HG03045 (cell line): Measurements from ENCODE around the gene ADAMTS2.
"Not testable (repeated sequence)": the region's sequence is repeated elsewhere in the genome, so short reads cannot be mapped to it uniquely, and the experiment has no call there.

ENCODE experiments used
- ATAC-seq: cut with Tn5 transposase; IDR thresholded peaks from one replicate; pipeline ENCODE4 v1.9.1; 2021; ENCODE audit warnings: mild to moderate bottlenecking, moderate library complexity; ENCODE audit not compliant: unreplicated experiment

ADAMTS2 gene

DNA sequence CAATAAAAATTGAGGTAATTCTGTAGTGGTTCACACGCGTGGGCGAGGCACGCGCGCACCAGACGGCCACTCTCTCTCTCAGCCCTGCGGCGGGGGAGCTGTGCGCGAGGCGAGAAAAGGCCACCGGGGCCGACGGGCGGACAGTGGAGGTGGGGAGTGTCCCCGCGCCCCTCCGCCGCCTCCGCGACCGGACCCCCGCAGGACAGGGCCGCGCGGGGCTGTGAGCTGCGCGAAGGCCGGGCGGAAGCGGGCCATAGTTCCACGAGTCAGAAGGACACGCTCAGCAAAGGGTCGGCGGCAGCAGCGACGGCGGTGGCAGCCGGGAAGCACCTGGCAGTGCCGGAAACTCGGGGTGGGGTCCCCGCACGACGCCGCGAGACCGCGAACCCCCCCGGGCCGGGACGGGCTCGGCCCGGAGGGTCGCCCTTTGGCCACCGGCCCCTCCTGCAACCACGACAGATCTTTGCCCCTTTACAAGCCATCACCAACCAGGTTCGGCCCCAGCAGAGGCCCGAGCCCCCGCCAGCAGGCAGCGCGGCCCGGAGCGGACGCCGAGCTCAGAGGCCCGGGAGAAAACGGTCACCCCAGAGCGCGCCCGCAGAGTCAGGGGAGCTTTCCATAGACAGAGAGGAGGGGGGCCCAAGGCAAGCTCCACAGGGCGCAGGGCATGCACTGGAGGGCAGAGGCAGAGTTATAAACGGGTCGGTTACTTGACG, 224.2 kb downstream of the ADAMTS2 start:
- ATAC-seq: no peak

DNA sequence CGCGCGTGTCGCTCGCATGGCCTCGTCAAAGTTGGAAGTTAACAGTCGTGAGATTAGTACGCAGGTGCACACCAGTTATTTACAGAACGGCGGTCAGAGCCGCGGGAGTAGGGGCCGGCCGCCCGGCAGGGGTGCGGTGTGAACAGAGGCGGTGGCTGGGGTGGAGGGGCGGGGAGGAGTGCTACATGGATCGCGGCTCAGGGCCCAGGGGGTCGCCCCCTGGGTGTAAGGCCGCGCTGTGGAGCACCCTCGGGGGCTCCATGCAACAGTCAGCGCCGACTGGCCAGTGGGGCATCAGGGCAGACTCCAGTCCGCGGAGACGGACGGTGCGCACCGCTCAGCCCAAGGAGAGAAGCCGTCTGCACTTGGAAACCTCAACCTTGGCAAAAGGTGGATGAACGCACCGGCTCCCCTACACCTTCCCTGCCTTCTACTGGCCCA, 224.8 kb downstream of the ADAMTS2 start:
- ATAC-seq: no peak

DNA sequence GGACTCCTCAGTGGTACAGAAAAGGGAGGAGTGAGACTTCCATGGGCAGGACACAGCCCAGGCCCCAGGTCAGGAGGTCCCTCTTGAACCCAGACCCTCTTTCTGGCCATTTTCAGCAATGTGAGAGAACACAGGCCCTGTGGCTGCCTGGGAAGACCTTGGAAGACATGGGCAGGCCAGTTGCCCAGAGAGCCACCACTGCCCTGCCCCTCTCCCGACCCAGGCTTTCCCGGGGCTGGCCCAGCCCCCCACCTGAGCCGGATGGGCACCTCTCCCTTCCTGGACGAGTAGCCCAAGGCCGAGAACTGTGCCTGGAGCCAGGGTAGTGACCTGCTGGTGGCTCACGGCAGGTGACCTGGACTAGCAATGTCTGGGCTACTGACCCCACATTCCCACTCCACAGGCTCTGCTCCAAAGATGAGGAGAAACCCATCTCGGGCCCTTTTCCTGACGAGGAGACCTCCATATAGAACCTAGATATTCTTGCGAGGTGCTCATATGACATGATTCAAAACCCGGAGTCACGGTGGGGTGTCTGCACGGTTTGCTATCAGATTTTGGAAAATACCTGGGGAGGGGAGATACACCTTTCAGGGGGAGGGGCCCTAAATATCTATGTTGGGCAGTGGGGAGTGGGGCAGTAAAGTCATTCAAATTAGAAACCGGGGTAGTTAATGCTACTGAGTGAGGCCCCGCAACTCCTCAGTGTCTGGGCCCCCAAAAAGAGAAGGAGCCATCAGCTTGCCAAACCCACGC, 225.7 kb downstream of the ADAMTS2 start:
- ATAC-seq: no peak

DNA sequence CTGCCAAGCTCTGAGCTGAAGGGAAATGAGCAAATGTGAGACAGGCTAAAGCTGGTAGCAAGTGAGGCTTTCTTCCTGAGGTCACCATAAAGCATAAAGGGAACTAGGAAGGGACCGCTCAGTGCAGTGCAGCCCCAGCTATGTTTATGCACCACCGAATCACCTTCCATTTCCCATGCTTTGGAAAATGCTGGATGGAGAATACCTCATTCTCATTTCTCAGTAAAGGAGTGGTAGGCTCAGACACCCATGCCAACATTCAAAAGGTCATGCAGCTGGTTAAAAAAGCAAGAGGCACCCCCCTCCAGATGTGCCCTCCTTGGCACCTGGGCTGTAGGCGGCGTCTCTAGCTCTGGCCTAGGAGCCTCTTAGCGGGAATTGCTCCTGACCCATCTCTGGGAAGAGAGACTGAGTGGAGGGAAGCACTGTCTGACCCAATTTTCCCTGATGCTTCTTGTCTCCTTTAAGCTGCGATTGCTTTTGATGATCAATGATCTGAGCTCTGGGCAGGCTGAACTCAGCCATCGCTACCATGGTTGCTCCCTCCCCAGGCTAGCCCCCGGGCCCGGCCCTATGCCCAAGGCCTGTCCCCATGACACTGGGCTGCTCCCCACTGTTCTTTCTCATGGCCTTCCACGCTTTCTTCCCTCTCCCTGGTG, 226.4 kb downstream of the ADAMTS2 start:
- ATAC-seq: no peak

DNA sequence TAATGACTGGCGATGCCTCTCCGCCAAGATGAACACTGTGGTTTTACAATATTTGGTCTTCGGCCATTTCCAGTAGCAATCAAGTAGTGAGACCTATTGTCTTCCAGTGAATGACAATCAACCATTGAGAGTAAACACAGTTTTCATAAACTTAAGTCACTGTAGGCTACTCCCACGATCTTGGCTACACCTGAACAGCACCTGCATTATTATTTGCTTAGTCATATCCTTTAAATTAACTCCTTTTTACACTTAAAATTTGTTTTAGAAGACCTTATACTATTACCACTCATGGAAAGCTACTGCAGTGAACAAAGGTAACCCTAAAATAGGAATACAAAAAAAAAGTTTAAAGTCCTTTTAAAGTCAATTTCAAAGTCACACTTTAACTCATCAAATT, 226.9 kb downstream of the ADAMTS2 start:
- ATAC-seq: no peak

DNA sequence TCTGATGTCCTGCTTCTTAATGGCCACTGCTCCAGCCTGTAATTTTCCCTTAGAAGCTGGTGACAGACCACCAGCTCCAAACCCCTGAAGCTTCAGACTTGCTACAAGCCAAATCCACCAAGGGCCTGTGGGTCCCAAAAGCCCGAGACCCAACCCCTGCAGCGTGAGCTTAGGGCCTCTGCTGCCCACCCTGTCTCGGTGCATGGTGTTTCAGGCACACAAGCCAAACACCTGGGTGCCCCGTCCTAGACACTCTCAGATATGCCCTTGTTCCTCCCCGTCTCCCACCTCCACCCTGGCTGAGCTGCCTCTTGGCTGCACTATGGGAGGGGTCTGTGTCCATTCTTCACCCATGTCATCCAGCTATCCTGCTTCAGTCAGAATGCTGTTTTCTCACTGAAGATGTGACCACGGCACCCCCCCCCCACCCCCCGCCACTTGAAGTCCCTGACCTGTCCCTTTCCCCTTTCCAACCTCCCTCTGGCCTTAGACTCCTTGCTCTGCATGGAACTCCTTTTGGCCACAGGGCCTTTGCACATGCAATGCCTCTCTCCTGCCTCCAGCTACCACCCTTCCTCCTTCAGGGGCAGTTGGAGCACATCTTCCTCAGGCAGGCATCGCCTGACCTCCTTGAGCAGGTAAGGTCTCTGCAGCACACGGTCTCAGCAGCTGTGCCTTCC, 229.3 kb downstream of the ADAMTS2 start:
- ATAC-seq: no peak

DNA sequence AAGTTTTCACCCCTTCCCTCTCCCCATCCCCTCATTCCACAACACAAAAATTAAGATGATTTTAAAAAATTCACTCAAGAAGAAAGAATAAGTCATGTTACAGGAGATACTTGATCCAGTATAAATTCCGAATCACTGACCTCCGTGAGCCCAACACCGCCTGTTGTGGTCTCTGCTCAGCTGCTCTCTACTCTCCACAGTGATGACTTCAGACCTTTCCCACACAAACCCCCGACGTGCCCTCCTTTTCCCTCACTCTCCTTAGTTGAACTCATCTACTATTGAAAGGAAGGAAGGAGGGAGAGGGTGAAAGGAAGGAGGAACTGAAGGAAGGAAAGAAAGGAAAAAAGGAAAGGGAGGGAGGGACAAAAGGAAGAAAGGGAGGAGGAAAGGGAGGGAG, 230.0 kb downstream of the ADAMTS2 start:
- ATAC-seq: no peak

DNA sequence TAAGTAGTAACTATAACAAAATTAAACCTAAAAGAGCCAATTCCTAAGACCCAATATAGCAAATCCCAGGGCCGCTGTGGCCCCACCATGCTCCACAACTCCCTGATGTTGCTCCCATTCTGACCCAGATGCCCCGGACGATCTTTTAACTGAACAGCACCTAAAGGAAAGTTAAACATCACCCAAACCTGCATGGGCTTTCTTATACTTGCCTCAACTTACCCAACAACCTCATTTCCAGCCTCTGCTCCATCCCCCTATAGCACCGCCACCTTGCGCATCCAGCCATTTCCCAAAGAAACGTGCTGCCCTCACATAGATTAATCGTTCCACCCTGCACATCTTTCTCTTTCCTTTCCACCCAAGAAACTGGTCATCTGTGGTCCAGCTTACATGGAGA, 230.5 kb downstream of the ADAMTS2 start:
- no peak for ATAC-seq

DNA sequence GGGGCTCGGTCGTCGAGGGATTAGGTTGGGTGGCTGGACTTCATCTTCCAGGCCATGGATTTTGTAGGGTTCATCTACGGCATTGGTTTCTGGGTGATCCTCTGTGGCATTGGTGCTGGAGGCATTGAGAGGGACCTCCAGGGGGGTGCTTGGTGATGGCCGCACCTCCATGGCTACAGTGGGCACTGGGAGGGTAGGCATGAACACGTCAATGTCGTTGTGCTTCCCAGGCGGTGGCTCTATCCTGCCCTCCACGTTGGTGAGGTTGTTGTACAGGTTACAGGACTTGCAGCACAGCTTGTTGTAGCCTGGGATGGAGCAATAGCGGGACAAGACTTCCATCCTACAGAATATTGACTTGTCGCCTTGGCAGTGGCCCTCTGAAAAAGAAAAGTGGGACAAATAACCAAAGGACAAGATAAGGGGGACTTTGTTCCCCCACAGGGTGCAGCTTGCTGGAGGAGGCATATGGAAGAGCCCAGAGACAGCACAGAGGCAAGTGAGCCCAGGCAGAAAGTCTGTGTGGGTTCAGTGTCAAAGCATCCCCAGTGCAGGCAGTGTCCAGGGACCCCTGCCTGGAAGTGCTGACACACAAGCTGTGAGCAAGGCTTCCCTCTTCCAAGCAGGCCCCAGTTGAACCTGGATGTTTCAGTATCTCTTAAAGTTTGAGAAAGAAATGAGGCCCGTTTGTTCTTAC, 231.2 kb downstream of the ADAMTS2 start:
- ATAC-seq: no peak

DNA sequence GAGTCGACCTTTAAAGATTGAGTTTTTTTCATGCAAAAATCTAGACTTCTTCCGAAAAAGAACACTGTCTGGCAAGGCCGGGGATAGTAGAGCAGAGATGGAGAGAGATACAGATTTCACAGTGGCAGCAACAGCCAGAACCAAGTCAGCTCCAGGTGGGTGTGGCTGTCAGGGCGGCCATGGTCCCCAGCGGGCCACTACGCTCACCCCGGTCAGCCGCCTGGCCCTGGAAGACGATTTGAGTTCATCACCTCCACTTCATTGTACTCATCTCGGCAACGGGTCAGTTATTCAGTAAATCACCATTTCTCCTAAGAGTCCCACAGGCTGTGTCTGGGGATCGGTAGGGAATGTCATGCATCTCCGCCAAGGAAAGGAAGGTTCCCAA, 232.1 kb downstream of the ADAMTS2 start:
- no peak for ATAC-seq

DNA sequence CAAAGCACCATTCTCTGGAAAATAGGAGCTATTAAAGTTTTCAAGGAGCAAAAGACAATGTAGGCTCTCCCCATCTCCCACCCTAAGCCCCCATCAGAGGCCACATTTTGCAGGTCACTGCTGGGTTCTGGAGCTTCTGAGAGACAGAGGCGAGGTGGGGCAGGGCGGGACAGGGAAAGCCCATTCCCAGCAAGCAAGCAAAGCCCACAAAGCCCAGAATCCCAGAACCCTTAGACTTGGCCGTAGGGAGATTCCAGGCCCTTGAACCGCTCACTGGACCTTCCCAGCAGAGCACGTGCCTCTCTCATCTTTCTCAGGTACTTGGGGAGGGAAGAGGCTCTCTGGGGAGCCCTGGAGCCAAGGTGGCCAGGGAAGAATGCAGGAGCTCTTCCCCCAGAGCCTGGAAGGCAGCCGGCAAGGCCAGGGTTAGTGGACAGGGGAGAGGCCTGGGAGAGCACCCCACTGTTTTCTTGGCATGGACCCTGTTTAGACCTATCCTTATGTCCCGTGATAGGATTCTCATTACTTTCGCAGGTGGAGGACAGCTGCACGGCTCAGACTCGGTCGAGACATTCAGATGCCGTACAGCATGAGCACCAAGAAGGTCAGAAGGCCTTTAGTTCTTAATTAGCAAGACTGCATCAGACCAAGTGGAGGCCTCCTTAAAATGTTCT, 232.7 kb downstream of the ADAMTS2 start:
- ATAC-seq: no peak

DNA sequence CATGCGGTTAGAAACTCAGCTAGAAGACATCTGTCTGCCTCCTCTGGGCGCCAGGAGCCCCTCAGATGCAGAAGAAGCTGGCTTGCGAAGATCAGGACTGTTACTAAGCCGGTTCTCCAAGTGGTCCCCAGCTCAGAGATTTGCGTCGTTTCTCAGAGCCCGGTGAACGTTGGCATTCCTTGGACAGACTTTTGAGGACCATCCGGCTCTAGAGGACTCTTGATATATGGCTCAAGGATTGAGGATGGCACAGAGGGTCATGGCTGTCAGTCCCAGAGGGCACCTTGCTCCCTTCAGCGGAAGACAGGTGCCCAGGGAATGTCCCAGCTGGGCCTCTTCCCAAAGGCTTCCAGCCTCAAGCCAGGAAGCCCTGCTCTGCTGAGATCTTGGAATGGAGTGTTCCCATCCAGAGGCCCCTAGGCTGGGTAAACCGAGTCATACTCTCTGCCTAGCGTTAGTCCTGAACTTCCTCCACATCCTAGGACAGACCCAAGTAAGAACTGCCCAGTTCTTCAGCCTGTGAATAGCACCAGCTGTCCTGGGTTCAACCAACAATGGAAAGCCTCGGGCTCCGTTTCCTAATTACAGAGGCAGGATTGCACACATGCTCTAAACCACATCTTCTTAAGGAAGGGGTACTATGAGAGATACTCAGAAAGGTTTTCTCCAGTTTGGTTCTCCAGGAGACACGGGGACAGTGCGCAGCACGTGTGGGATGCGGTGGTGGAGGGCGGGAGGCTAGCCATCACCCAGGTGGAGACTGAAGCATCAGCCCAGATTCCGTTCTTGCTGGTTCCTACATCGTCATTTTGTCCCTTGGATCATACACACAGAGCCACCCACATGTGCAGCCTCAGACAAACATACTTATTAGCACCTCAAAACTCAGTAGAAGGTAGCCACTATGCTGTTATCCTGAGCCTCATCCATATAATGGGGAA, 233.7 kb downstream of the ADAMTS2 start:
- ATAC-seq: no peak

DNA sequence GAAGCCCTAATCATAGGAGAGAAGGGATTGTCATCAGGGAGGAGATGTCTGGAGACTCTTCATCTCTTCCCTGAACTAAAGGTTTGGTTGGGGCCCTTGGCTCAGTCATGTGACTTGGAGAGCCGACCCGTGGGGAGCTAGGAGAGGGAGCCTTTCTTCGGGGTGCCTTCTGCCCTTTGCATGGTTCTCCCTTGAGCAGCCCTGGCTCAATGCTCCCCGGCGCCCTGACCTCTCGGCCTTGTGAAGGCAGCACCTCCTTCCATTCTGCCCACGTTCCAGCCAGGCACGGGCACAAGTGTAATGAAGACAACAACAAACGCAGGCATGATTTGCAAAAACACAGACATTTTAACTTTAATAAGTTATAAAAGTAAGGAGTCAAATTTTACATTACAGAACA, 234.7 kb downstream of the ADAMTS2 start:
- no peak for ATAC-seq

DNA sequence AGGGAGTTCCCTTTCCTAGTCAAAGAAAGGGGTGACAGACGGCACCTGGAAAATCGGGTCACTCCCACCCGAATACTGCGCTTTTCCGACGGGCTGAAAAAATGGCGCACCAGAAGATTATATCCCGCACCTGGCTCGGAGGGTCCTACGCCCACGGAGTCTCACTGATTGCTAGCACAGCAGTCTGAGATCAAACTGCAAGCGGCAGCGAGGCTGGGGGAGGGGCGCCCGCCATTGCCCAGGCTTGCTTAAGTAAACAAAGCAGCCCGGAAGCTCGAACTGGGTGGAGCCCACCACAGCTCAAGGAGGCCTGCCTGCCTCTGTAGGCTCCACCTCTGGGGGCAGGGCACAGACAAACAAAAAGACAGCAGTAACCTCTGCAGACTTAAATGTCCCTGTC, 244.0 kb downstream of the ADAMTS2 start:
- not testable (repeated sequence) for ATAC-seq

DNA sequence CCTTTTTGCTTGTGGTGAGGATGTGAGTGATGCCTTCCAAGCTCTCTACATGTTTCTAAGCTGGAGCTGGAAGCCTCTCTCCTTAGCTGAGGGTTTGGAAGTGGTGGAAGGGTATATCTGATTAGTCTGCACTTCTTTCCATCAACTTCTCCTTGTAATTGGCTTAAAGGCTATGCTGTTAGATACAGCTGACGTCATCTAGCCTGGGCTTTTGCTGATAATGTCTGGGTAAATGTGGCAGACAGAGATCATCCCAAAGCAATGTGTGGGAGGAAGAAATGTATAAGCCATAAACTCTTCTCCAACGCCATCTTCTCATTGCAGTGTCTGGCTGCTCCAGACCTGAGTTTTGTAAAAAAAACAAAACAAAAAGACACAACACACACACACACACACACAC, 255.8 kb downstream of the ADAMTS2 start:
- no peak for ATAC-seq

DNA sequence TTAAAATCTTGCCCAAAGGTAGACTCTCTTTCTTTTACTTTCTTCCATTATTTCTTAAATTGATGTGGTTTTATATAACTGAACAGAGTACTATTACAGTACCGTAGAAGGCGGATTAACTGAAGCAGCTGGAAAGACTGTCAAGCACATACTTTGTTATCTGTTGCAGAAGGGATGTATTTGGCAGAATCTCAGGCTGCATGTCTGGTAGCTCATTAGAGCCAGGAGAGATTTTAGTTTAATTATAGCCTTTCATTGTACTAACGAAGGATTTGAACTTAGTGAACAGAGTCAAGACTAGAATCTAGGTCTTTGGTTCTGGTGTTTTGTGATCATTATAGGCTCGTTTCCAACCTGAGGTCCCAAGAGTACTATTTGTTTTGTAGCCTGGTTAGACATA, 264.5 kb downstream of the ADAMTS2 start:
- no peak for ATAC-seq

DNA sequence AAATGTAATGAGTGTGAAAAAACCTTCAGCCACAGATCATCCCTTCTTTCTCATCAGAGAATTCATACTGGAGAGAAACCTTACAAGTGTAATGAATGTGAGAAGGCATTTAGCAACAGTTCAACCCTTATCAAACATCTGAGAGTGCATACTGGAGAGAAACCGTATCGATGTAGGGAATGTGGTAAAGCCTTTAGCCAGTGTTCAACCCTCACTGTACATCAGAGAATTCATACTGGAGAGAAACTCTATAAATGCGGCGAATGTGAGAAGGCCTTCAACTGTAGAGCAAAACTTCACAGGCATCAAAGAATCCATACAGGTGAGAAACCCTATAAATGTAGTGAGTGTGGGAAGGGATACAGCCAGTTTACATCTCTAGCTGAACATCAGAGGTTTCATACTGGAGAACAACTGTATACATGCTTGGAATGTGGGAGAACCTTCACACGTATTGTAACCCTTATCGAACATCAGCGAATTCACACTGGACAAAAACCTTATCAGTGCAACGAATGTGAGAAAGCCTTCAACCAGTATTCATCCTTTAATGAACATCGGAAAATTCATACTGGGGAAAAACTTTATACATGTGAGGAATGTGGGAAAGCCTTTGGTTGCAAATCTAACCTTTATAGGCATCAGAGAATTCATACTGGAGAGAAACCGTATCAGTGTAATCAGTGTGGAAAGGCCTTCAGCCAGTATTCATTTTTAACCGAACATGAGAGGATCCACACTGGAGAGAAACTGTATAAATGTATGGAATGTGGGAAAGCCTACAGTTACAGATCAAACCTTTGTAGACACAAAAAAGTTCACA, 265.9 kb downstream of the ADAMTS2 start:
- ATAC-seq: no peak

DNA sequence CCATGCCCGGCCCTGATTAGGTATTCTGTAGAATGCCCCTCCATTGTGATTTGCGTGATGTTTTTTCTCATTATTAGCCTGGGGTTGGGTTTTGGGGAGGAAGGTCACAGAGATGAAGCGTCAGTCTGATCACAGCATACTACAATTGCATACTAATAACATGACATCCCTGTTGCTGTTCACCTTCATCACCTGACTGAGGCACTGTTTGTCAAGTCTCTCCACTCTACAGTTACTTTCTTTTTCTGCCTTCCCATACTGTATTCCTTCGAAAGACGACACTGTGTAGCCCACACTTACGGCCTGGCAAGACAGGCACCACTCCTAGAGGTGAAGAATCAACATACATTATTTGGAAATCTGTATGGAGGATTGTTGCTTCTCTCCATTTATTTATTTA, 279.6 kb downstream of the ADAMTS2 start:
- no peak for ATAC-seq
